ENCODE data around the gene SLC25A22.

Gene SLC25A22

DNA sequence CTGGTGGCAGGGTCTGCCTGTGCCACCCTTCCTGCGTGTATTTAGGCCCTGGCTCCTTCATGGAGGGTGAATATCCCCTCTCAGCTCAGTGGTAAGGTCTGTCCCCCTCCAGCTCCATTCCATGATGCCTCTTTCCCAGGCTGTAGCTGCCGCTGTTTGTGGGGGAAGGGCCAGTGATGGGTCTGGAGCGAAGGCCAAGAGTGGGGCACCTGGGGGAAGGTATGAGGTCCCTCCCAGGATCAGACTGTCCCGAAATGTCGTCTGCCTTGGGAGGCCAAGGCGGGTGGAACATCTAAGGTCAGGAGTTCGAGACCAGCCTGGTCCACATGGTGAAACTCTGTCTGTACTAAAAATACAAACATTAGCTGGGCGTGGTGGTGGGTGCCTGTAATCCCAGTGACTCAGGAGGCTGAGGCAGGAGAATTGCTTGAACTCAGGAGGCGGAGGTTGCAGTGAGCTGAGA, 35.8 kb upstream of the SLC25A22 start:
- no peak for DNase-seq

DNA sequence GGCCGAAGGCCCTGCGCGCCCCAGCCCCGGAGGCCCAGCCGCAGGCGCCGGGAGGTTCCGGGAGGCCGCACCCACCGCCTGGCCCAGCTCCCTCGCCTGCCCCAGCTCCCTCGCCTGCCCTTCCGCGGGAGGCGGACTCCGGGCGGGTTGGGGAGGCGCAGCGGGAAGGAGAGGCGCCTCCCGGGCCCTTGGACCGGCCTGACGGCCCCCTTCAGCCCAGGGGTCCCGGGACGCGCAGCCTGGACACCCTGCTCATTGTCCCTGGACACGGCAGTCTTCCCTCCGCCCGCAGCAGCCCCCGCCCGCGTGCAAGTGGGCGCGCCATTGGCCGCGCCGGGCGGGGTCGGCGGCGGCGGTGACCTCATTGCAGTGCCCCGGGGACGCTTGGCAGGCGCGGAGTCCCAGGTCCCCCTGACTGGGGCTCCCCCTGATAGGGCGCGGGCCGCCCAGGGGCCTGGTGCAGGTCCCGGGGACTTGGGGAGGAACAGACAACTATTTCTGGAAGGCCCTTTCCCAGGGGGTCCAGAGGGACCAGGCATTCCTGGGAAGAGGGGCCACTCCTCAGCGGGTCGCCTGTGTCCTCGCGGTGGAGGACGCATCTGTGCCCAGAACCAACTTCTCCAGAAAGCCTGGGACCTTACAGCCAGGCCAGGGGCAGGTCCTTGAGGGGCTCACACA, 35.2 kb upstream of the SLC25A22 start:
- no peak for DNase-seq

DNA sequence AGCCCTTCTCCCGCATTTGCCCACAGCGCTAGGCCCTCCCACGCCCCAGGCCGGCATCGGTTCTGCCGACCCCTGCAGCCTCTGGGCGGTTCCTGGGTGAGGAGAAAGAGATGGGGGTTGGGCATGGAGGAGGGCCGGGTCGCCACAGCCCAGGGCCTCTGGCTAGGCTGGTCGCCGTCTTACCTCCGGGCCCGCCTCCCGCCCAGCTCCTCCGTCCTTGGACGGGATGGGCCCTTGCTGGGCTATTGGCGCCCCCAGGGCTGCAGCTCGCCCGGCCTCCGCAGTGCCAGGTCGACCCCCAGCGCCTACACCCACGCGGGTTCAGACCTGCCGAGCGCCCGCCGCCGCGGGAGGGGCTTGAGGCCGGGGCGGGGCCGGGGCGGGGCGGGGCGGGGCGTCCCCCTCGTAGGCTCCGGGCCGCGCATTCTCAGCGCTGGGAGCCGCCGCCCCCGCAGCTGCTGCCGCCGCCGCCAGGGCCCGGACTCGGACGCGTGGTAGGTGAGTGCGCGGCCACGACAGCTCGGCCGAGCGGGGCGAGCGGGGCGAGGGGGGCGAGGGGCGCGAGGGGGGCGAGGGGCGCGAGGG, 34.5 kb upstream of the SLC25A22 start, which contains the start of gene CD151:
CD151 (plus strand) TSS at position 424 of the 585 bp plus-strand sequence. CDS start 3,118 bp downstream, outside the sequence.
- no peak for DNase-seq

DNA sequence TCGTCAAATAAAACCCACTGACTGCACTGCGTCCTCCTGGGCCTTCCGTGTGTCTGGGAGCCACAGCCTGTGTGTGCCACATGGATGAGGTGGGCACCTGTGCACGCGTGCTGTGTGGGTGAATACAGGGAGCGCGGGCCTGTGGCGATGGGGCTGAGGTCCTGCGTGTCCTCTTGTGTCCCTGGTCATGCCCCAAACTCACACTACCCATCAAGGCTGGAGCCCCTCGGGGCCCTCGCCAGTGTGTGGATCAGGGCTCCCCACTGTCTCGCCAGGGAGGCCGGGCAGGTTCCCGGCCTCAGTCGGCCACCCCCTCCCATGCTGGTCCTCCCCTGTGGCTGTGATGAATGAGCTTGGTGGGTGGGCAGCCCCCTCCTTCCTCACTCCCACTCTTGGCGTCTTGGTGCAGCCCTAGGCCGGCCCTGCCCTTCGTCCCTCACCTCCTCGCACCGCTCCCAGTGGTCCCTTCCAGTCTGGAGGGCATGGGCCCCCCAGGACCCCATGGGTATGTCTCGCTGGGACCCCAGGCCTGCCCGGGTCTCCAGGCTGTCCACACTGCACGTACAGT, 34.0 kb upstream of the SLC25A22 start:
- DNase-seq, result no peak

DNA sequence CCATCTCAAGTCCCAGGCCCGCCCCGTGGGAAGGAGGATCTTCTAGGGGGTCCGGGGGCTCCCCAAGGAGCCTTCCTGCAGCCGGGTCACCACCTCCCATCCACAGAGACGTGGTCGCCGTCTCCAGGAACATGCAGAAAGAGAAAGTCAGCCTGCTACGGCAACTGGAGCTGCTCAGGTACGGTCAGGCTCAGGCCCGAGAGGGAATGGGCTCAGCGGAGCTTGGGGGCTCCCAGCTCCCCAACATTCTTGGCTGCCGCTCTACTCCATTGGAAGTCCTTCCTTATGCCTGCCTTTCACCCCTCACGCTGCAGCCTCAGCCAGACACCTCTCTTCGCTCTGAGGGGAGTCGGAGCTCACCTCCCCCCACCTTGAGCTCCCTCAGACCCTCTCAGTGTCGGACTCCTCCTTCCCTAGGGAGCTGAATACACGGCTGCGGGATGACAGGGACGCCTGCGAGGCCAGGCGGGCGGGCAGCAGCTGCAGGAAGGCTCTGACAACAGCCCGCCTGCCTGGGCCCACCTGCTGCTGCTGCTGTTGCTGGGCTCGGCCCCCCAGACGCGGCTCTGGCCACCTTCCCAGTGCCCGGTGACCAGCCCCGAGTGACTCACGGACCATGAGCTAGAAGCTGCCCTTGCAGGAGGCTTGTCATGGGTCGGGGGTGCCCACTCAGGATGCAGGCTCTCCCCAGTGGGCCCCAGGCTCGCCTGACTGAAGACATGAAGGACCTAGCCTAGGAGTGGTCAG, 33.2 kb upstream of the SLC25A22 start:
- DNase-seq, result no peak

DNA sequence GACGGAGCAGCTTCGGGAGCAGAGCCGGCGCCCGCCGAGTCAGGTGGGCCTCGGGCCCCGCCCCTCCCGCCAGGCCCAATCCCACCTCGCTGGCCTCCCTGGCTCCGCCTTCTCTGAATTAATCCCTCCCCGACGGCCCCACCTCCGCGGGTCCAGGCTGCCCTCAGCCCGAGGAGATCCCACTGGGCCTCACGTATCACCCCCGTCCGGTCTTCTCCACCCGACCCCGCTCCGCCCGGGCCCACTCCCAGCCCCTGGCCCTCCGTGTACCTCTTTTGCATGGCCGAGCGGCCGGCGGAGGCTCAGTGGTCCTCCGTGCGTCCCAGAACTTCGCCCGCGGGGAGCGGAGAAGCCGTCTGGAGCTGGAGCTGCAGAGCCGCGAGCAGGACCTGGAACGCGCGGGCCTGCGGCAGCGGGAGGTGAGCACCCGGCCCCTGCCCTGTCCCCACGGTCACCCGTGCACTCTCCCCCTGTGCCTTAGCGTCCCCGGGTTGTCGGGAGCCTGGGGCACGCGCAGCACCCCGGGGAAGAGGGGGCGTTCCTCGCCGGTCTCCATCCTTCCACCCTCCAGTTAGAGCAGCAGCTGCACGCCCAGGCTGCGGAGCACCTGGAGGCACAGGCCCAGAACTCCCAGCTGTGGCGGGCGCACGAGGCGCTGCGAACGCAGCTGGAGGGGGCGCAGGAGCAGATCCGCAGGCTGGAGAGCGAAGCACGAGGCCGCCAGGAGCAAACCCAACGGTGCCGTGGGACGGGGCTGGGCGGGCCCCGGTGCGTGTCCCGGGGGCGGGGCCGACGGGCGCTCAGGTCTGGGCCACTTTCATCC, 32.4 kb upstream of the SLC25A22 start:
- DNase-seq, result peak; percentile 85

DNA sequence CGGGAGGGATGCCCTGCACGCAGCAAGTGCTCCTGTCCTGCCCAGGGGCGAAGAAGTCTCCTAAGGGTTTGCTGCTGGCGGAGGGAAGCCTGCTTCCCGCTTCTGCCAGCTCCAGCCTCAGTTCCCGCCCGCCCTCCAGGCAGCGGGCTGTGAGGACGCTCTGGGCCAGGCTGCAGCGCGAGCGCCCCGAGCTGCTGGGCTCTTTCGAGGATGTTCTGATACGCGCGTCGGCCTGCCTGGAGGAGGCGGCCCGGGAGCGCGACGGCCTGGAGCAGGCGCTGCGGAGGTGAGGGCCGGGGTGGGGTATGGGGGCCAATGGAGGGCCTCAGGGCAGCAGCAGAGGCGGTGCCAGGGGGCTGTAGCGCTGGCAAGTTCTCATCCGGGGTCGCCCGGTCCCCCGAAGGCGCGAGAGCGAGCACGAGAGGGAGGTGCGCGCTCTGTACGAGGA, 31.8 kb upstream of the SLC25A22 start:
- DNase-seq, result no peak

DNA sequence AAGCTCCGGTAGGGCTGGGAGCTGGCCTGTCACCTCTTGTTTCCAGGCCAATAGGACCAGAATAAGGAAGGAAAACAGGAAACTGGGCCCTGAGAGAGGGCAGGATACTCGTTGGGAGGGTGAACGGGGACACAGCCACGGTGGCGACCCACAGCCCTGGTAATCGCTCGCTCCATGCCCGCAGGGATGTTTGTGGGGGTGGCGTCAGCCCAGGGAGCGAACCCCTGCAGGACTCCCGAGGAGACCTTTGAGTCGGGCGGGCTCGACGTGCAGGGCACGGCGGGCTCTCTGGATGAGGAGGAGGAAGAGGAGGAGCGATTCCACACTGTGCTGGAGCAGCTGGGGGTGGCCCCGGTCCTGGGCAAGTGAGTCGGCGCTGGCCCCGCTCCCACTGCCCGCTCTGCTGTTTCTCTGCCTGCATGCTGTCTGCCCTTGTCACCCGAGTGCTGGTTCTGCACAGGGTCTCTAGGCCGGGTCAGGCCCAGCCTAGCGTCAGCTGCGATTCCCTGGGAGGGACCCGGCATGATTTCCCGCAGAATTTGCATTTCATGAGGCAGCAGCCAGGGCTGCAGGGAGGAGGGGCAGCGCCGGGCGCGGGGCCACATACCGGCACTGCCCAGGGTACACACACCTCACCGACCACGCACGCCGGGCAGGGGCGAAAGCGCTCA, 31.2 kb upstream of the SLC25A22 start:
- no peak for DNase-seq

DNA sequence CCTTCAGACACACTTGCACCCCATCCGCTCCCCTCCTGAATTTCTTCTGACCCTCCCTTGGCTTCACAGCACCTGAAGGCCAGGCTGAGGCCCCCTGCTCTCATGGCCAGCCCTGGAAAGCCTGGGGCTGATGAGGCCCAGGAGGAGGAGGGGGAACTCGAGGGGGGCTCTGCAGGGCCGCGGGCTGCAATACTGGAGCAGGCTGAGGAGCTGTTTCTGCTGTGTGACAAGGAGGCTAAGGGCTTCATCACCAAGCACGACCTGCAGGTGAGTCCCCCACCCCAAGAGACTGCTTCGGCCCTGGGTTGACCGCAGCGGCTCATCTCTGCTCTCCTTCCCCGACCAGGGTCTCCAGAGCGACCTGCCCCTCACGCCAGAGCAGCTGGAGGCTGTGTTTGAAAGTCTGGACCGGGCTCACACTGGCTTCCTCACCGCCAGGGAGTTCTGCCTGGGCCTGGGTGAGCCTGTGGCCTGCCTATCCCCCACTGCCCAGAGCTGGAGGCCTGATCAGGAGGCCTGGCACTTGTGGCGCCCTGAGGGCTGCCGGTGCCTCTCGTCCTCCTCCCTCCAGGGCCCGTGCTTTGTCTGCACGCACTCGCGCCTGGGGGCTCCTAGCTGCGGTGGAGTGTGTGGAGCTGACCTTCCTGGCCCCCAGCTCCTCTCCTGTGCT, 30.6 kb upstream of the SLC25A22 start:
- no peak for DNase-seq

DNA sequence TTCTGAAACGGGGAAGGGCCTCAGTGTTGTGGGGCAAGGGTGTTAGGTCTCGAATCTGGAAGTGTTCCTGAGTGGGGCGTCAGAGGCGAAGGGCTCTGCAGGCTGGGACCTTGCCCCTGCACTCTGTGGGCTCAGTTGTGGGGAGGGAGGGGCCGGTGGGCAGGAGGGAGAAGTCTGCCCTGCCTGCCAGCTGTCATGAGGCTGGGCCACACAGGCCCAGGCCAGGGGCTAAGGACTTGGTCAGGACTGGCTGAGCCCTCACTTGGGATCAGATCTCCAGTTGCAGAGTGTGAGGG, 29.8 kb upstream of the SLC25A22 start, which contains the start of gene CRACR2B:
CRACR2B (plus strand) TSS at position 23 of the 296 bp plus-strand sequence. CDS start 689 bp downstream, outside the sequence.
- no peak for DNase-seq

DNA sequence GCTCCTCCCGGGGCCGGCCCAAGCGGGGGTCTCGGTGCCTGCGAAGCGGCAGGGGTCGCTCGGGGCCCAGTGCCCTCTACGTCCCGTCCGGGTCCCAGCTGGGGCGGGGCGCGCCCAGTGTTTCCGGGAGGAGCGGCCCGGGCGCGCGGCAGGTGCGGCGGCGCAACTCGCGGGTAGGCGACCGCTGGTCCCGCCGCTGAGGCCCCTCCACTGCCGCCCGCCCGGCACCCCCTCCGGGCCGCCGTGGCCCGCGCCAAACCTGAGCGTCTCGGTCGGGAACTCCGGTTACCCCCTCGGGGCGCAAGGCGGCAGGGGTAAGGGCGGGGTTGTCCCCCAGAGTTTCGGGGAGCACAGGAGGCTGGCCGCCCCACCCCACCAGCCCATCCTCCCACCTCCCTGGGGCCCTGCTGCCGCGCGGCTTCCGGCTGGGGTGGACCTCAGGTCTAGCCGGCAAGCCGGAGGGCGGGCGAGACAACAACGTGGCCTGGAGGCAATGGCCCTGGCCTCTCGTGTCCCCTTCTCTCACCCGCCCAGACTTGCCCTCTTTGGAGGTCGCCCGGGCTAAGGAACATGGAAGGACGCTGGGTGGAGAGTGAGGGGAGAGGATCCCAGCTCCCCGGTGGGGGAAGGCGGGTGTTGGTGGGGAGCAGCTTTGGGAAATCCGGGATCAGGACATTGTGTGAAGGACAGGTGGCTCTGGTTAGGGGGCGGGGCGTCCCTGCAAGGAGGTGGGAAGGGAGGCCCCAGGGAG, 29.2 kb upstream of the SLC25A22 start:
- no peak for DNase-seq

DNA sequence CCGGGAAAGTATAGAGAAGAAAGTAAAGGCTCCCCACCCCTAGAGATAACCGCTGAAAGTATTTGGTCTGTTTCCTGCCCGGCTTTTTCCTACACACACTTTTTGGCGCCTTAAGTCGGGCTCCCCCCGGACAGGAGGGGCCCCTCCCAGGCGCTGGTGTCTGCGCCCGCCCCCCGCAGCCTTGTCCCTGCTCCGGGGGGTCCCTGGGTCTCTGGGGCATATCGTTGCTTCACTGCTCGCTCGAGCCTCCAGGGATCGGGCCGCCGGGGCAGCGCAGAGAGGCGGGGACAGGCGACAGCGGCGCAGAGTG, 28.7 kb upstream of the SLC25A22 start:
- no peak for DNase-seq

DNA sequence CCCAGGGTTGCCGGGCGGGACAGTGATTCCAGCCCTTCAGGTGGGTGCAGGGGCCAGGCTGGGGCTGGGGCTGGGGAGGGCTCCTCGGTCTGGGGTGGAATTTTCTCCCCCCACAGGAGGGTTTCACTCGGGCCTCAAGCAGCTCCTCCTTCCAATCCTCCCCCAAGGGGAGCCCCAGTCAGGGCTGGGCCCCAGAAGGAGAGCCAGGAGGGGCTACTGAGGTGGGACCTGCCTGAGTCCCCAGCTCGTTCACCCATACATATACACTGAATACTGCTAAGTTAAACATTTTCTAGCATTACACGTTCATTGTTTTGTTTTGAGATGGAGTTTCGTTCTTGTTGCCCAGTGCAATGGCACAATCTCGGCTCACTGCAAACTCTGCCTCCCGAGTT, 28.1 kb upstream of the SLC25A22 start:
- no peak for DNase-seq

DNA sequence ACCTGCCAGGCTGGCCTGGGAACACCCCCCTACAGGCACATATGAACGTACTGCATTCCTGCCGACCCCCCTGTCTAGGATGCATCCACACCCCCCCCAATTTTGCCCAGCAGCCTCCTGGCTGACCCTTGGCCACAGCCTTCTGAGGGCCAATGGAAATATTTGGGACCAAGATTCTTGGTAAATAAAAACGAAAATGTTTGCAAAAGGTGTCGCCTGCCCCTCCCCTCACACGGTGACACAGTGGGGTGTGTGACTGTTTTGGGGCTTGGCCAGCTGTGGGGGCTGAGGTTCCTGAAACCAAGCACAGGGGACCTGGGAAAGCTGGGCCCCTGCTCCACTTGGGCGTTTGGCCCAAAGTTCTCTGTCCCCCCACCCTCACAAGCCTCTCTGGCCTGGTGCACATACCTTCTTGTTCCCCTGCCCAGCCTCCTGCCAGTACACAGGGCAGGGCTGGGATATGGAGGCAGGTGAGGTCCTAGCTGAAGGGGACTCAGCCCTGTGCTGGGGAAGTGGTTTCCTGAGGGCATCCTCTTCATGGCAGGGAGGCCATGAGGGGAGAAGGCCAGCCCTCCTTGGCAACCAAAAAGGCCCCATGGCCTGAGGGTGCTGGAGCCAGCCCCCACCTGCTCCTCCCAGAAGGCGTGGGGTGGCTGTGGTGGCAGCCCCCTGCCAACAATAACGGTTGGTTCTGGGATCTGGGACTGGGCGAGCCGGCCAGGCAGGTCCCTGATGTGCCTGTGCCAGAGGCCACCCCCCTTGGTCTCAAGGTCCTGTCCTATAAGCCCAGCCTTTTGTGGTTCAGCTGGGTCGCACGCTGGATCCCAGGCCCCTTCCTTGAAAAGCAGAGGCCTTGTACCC, 27.5 kb upstream of the SLC25A22 start:
- DNase-seq, result no peak

DNA sequence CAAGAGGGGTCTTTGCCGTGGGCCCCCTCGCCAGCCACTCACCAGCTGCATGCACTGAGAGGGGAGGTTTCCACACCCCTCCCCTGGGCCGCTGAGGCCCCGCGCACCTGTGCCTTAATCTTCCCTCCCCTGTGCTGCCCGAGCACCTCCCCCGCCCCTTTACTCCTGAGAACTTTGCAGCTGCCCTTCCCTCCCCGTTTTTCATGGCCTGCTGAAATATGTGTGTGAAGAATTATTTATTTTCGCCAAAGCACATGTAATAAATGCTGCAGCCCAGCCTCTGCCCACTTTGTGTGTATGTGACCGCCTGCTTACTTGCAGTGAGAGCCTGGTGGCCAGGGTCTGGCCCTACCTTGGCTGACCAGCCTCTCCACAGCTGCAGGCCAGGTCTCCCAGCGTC, 26.9 kb upstream of the SLC25A22 start:
- DNase-seq, result no peak

DNA sequence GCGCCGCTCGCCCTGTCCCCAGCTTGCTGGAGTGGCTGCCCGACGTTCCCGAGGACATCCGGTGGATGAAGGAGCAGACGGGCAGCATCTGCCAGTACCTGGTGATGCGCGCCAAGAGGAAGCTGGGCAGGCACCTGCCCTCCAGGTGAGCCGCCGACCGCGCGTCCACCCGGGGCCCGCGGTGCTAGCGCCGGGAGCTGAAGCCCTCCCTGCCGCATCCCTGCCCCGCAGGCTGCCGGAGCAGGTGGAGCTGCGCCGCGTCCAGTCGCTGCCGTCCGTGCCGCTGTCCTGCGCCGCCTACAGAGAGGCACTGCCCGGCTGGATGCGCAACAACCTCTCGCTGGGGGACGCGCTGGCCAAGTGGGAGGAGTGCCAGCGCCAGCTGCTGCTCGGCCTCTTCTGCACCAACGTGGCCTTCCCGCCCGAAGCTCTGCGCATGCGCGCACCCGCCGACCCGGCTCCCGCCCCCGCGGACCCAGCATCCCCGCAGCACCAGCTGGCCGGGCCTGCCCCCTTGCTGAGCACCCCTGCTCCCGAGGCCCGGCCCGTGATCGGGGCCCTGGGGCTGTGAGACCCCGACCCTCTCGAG, 26.3 kb upstream of the SLC25A22 start:
- DNase-seq, result no peak

DNA sequence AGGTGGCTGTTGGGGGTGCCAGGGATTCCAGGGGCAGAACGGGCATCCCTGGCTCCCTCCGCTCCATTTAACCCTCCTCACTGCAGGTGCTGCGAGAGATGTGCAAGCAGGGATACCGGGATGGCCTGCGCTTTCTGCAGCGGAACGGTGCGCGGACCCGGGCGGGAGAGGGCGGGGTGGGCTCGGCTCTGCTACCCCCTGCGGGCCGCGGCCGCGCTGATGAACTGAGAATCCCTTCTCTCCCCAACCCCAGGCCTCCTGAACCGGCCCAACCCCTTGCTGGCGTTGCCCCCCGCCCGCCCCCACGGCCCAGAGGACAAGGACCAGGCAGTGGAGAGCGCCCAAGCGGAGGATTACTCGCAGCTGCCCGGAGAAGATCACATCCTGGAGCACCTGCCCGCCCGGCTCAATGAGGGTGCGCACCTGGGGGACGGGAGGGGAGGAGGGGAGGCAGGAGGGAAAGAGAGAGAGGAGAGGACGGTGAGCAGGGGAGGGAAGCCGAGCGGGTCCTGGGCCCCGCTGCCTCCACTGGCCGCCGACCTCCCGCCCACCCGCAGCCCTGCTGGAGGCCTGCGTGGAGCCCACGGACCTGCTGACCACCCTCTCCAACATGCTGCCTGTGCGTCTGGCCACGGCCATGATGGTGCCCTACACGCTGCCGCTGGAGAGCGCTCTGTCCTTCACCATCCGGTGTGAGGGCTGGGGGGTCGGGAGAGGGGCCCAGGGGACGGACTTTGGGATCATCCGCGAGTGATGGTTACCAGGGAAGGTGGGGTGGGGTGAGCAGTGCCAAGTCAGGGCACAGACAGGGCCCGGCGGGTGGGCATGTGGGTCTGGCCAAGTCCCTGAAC, 25.6 kb upstream of the SLC25A22 start:
- no peak for DNase-seq
